GM12865 (cell line): ENCODE measurements around the gene OXER1.

Experiments
- DNase-seq: peaks from one replicate; pipeline ENCODE4 v3.0.0; 2010; ENCODE audit warnings: low read depth
- H3K4me3 ChIP-seq: 2 replicates; pipeline ENCODE4 v1.5.1; 2011; ENCODE audit warnings: mild to moderate bottlenecking, low read depth, low read length, control low read depth
- CTCF ChIP-seq: IDR thresholded peaks from 2 replicates; pipeline ENCODE4 v1.5.1; 2011; ENCODE audit warnings: low read length, control low read depth, low read depth, inconsistent platforms; ENCODE audit not compliant: insufficient read depth; ENCODE audit errors: missing control alignments

Gene OXER1

GRCh38 chr2:42788882-42789281 is 24.9 kb upstream of the OXER1 start:
- TF ChIP-seq CTCF: no peak
- no peak for DNase-seq

GRCh38 chr2:42788478-42788793 is 24.5 kb upstream of the OXER1 start:
- no peak for DNase-seq
- no peak overlapping the region for H3K4me3 ChIP-seq
- no peak for TF ChIP-seq CTCF

More at GRCh38 chr2:42788882-42789281, 24.9 kb upstream of the OXER1 start:
- H3K4me3 ChIP-seq: no peak overlapping the region

GRCh38 chr2:42787788-42788477 is 24.0 kb upstream of the OXER1 start:
- TF ChIP-seq CTCF: no peak
- H3K4me3 ChIP-seq: no peak overlapping the region
- DNase-seq: no peak

GRCh38 chr2:42787424-42787787 is 23.5 kb upstream of the OXER1 start:
- no peak for DNase-seq
- TF ChIP-seq CTCF: no peak
- H3K4me3 ChIP-seq: no peak overlapping the region

GRCh38 chr2:42786561-42787345 is 22.8 kb upstream of the OXER1 start:
- no peak for TF ChIP-seq CTCF
- no peak overlapping the region for H3K4me3 ChIP-seq
- no peak for DNase-seq

- no peak for TF ChIP-seq CTCF
- no peak overlapping the region for H3K4me3 ChIP-seq
- DNase-seq: no peak
Observed at GRCh38 chr2:42784204-42784880, 20.4 kb upstream of the OXER1 start.
